ENCODE data around the gene CNTNAP2. TPM values are rescaled to one million over a fixed set of nuclear protein-coding genes. Genes with fewer than 3 reads are reported as not detected.

The CNTNAP2 gene
- total RNA-seq, 4 donors from 2014 or later, result 0.25 to 0.89 (median 0.30) TPM; not detected in 1

GRCh38 chr7:146655928-146656797, 539.6 kb downstream of the CNTNAP2 start:
- no peaks in the 10 kb centered on the region for H3K9me3 ChIP-seq
- H3K4me1 ChIP-seq, result no peaks in the 10 kb centered on the region
- TF ChIP-seq POLR2A (IDR thresholded peaks at IDR 0.05) (no peak), EP300 (IDR thresholded peaks at IDR 0.05) (no peak), CTCF (IDR thresholded peaks at IDR 0.05) (no peak)
- no peaks in the 10 kb centered on the region for H3K27me3 ChIP-seq
- no peak overlapping the region for H3K27ac ChIP-seq
- H3K36me3 ChIP-seq, result no peaks in the 10 kb centered on the region
- no peak overlapping the region for H3K4me3 ChIP-seq
- DNase-seq (ENCODE audit: low spot score in 2 of 2), result no peak
- 15% methylated on average over 9 of the region's 9 CpGs for WGBS

DNA sequence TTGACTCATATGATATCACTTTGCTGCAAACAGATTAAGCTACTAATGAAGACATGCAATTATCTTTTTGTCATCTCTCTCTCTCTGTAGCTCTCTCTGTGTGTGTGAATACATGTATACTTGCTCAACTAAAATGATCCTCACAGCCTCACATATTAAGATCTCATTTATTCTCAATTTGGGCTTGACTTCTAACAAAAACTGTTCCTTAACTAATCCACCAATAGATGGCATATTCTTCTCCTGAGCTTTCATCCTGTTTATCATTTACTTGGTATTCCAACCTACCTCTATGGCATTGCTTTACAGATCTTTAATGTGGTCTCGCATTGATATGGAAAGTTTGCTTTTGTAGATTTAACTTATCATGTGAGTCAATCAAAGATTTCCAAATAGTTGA, 540.4 kb downstream of the CNTNAP2 start:
- Histone ChIP-seq H3K4me3 (no peak overlapping the region), H3K36me3 (no peaks in the 10 kb centered on the region), H3K4me1 (no peaks in the 10 kb centered on the region), H3K27me3 (no peaks in the 10 kb centered on the region), H3K9me3 (no peaks in the 10 kb centered on the region), H3K27ac (no peak overlapping the region)
- no peak for DNase-seq (ENCODE audit: low spot score in 2 of 2)
- 92% methylated on average over 1 of the region's 1 CpG for WGBS
- TF ChIP-seq CTCF (IDR thresholded peaks at IDR 0.05) (no peak), EP300 (IDR thresholded peaks at IDR 0.05) (no peak), POLR2A (IDR thresholded peaks at IDR 0.05) (no peak), POLR2AphosphoS5 (IDR thresholded peaks at IDR 0.05) (no peak)

- H3K4me1 ChIP-seq, result no peaks in the 10 kb centered on the region
- H3K36me3 ChIP-seq, result no peaks in the 10 kb centered on the region
- 91% methylated on average over 4 of the region's 4 CpGs for WGBS
- H3K4me3 ChIP-seq, result no peak overlapping the region
- no peak overlapping the region for H3K27ac ChIP-seq
- TF ChIP-seq EP300 (IDR thresholded peaks at IDR 0.05) (no peak), POLR2AphosphoS5 (IDR thresholded peaks at IDR 0.05) (no peak)
- no peaks in the 10 kb centered on the region for H3K27me3 ChIP-seq
- no peak for DNase-seq (ENCODE audit: low spot score in 2 of 2)
- H3K9me3 ChIP-seq, result no peaks in the 10 kb centered on the region
These were observed 542.0 kb downstream of the CNTNAP2 start for GRCh38 chr7:146658604-146659003.

DNA sequence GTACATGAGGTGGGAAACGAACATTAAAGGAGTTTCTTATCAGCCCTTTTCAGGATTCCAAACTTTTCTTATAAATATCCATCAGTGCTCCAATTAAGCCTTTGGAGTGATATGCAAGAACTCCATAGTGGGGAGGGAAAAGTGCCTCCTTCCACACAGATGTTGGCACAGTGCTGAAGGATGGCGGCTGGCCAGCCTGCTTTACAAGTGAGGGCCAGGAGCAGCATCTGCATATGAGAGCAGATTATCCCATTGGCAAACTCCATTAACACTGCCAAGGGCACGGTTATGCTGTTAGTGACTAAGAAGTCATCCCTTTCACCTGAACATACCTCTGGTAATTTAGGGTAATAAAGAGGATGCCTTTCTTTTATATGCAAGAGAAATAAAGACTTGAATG, 543.1 kb downstream of the CNTNAP2 start:
- Histone ChIP-seq H3K4me3 (no peak overlapping the region), H3K36me3 (no peaks in the 10 kb centered on the region), H3K9me3 (no peaks in the 10 kb centered on the region), H3K4me1 (no peaks in the 10 kb centered on the region), H3K27me3 (no peaks in the 10 kb centered on the region), H3K27ac (no peak overlapping the region)
- 33% methylated on average over 3 of the region's 3 CpGs for WGBS
- DNase-seq (ENCODE audit: low spot score in 2 of 2), result no peak
- no peak for TF ChIP-seq EP300 (IDR thresholded peaks at IDR 0.05)
- TF ChIP-seq POLR2AphosphoS5 (IDR thresholded peaks at IDR 0.05), result no peak
- no peak for TF ChIP-seq POLR2A (IDR thresholded peaks at IDR 0.05)
- TF ChIP-seq CTCF (IDR thresholded peaks at IDR 0.05), result no peak

DNA sequence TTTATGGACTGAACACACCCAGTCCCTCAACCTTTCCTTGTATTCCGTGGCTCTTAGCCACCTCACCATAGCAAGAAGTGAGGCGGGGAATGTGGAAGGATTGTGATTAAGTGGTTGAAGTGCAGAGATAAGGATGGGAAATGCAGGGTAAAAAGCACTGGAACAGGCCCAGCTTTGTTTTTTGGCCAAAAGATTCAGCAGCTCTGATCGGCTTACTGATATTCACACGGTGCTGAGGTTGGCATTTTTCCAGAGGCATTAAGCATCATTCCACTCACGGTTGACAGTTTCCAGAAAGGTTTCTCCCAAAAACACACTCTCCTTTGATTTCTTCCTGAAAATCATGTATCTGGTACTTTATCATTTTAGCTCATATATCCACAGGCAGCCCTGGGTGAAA, 544.2 kb downstream of the CNTNAP2 start:
- no peak for DNase-seq (ENCODE audit: low spot score in 2 of 2)
- Histone ChIP-seq H3K4me3 (no peak overlapping the region), H3K4me1 (no peaks in the 10 kb centered on the region), H3K36me3 (no peaks in the 10 kb centered on the region), H3K27ac (no peak overlapping the region), H3K27me3 (no peaks in the 10 kb centered on the region), H3K9me3 (no peaks in the 10 kb centered on the region)
- WGBS, result 23% methylated on average over 5 of the region's 5 CpGs
- TF ChIP-seq POLR2AphosphoS5 (IDR thresholded peaks at IDR 0.05) (no peak), CTCF (IDR thresholded peaks at IDR 0.05) (no peak), EP300 (IDR thresholded peaks at IDR 0.05) (no peak), POLR2A (IDR thresholded peaks at IDR 0.05) (no peak)

Data from suprapubic skin (tissue), 4 donors.